ENCODE measurements around the gene CDK17. TPM values are rescaled to one million over a fixed set of nuclear protein-coding genes. Genes with fewer than 3 reads are reported as not detected.
A peak's percentile ranks its signal among the peaks of the same experiment; 100 is the strongest.

CDK17 gene
- polyA plus RNA-seq, 1 donor: 45.7 TPM

DNA sequence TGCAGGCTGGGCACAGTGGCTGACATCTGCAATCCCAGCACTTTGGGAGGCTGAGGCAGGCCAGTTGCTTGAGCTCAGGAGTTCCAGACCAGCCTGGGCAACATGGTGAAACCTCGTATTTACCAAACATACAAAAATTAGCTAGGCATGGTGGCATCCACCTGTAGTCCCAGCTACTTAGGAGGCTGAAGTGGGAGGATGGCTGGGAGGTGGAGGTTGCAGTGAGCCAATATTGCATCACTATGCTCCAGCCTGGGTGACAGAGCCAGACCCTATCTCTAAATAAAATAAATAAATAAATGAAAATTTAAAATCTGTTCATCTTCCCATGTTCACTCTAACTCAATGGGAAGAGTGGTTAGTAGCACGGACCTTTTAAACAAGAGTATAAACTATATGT is 134.8 kb downstream of the CDK17 start:
- no peak for DNase-seq

DNA sequence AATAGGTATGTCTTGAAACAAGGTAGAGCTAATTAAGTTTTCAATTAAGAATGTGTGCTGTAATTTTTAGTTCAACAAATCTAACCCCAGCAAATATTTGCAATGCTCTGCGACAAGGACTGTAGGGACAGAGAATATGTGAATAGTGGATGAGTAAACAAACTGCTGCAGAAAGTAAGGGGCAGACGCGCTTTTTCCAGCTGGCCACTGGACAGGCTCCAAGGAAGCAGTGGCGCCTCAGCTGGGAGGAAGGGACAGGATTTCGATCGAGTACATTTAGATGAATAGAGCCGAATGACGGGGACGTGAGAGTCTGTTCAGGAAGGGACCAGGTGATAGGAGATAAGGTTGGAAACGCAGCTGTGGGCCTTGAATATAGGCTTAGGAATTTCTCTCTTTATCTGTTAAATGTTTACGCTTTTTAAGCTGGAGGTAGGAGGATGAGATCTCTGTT is 136.8 kb downstream of the CDK17 start:
- no peak for DNase-seq

DNA sequence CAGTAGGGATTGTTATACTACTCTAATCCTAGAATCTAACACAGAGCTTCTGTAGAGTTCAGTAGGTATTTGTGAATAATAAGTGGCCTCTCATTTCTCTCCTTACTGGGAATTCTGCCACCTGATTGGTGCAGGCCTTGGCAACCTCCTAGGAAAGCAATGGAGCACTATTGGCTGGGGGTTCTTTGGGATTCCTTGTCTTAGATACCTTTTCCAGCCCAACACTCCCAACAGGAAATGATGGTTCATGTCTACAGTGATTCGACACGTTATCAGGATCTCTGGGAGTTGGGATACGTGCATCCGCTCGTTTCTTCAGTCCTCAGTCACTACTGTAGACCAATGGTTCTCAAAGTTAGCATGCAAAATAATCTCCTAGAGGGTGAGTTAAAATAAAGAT is 138.7 kb downstream of the CDK17 start:
- DNase-seq: no peak

DNA sequence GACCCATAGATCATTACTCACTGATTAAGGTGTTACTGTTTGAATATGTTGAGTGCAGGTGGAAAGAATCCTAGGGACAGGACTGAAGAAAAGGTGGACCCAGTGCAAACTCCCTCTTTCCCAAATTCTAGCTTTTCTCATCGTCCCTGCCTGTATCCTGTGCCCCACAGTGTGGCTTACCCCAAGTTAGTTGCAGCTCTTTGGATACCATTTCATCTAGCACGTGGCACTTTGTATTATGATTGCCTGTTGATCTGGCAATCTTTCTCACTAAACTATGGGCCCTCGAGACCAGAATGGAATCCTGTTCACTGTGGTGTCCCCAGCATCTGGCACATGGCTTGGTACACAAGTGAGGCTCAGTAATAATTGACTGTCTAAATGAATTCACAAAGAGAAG is 139.6 kb downstream of the CDK17 start:
- DNase-seq: no peak

DNA sequence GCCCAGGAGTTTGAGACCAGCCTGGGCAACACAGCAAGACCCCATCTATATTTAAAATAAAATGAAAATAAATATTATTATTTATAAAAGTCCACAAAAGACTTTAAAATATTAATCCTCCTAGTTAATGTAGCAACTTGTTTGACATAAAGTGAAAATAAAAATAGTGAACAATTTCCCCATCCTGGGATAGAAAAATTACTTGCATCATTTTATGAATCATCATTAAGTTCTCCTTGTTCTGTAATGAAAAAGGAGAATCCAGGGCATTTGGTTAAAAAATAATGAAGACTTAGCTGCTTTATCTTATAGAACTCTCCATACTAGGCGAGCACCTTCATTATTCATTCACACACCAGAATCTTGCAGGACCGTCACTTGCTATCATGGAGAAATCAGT is 140.0 kb downstream of the CDK17 start:
- no peak for DNase-seq

DNA sequence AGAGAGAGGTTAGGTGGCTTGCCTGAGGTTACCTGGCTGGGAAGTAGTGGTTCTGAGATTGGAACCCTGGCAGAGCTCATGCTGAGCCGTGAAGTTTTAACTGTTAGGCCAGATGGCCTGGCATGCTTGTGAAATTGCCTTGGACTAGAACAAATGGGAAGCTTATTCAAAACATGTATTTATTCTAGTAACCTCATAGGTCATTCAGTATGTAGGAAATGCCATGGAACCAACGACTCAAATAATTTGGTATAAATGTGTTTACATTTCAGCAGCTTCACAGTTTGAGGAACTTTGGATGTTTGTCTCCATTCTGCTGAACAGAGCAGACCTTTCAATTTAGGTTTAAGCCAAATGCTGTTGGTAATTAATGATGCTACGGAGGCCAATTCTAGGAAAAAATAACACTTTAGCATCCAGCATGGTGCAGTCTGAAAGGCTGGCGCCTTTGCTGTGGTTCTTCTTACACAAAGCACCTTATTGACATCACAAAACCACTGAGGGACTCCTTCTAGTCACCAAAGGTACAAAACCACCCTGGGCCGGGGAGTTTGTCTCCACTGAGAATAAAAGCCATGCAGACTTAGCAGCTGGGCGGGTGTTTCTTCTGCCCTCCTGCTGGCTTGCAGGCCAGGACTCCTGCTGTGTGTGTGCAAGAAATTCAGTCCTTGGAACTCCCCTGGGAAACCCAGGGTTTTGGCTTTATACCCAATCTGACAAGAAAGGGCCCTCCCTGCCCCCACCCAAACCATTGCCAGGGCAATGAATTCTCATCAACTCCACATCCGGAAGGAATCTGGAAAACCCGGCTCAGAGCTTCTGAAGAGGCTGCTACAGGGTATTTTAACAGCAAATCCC is 141.9 kb downstream of the CDK17 start:
- no peak for DNase-seq

DNA sequence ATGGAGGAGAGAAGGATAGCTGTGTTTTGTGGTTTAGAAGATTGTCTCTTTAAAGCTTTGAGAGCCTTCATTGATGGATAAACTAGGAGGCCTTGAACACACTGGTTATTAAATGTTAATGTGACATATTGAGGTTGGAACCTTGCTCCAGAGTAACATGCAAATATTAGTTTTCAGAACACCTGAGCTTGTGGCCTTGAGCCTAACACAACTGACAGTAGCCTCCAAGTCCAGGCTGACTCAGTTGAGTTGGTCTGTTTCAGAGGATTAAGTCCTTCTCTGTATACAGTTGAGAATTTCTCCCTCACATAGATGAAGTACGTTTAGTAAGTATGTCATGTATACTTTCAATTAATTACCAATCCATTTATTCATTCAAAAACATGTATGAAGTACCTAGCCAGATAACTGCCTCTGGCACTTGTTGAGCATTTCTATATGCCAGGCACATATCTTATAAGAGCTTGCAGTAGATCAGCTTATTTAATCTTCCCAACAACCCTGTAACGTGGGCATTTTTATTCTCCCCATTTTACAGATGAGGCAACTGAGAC is 142.6 kb downstream of the CDK17 start:
- no peak for DNase-seq

DNA sequence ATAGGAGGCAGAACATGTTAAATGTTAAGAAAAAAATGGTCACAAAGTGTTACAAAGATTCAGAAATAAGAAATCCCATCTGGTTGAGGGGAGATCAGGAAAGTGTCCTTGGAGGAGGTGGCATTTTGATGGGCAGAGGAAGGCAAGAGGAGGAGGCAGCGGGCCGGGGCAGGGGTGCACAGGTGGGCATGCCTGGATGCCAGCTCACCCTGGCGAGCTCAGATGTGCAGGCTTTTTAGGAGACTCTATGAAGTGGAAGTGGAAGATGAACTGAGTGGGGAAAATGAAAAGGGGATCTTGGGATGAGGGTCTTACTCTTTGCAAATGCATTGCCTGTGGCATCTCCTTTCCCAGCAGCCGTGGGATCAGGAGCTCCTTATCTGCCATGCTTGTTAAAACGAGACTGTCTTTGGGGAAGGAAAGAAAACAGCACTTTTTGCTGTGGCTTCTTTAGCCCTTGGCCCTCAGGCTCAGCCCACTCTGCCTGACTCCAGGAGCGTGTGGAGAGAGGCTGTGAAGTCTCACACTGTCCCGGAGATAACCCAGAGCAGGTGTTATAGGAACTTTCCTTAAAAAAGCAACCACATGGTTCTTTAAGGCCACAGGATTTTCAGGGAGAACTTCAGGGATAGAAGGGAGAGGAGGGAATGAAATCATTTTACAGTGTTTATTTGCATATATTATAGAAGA is 143.4 kb downstream of the CDK17 start:
- DNase-seq: no peak

DNA sequence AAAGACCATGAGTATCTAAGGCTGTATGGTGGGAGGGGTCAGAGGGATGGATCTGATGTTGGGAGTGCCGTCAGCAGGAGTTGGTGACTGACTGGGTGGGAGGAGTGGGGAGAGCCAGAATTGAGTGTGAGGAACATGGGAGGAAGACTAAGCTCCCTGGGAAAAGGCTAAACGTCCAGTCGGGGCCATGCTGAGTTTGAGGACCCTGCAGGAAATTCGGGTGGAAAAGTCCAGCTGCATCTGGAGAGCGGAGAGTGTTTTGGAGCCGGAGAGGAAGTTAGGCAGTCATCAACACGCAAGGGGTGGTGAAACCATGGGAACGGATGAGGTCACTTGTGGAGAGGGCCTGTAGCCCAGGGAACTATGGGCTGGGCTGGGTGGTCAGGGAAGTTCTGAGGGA is 145.2 kb downstream of the CDK17 start:
- DNase-seq: no peak

DNA sequence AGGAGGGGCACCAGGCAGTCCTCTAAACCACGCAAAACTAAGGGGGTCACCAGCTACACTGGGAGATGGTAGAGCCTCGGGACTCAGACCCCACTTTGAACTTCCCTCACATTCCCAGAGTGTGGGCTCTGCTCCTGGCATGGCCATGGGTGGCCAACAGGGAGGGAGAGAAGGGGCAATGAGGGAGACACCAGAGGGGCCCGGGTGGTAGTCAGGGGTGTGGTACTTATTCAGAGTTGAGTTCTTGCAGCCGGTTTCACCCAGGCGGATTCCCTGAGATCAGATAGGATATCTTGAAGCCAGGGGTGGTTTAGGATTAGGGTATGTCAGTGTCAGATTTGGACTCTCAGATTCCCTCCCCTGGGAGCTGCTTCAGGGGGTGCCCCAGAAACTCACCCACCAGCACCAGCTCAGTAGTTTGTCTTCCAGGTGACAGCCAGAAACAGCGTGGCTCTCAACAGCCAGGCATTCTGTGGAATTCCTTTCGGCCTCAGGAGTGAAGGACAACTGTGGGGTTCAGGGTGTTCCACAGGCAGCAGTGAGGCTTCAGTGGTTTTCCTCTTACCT is 150.0 kb downstream of the CDK17 start:
- DNase-seq: no peak

DNA sequence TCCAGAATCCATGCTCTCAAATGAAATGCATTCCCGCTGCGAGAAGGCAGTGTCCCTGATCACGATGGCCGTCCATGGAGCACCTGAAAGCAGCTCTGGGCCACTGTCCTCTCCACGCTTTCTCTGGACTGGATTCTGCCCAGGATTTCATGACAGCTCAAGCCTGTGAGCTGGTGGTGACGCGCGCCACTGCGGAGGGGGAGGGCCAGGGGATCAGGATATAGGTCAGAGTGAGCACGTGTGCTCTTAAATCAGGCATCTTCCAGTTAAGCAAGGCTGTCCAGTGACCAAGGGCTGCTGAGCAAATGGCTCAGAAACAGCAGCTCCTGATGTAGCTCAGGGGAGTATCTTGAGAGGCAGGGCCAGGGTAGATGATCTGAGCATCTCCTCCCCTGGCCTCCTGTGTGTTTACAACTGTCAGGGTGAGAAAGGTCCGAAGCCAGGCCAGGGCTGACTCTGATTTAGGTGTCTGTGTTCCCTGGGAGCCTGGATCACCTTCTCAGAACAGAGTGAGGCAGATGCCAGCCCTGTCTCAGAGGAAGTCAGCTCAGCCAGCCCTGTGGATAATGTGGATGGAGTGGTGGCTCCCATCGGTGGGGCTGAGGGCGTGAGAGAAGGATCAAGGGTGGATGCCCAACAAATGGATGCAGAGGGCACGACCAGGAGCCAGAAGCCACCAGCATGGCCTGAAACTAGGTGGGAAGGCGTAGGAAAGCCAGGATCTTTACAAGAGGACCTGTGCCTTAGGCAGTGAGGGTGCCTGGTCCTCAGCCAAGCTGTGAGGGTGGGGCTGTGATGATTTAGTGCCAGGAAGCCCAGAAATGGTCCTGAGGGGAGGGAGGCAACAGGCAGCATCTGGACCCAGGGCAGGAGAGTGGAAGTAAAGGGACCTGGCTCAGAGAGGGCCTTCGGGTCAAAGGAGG is 150.8 kb downstream of the CDK17 start:
- DNase-seq: peak; percentile 62

DNA sequence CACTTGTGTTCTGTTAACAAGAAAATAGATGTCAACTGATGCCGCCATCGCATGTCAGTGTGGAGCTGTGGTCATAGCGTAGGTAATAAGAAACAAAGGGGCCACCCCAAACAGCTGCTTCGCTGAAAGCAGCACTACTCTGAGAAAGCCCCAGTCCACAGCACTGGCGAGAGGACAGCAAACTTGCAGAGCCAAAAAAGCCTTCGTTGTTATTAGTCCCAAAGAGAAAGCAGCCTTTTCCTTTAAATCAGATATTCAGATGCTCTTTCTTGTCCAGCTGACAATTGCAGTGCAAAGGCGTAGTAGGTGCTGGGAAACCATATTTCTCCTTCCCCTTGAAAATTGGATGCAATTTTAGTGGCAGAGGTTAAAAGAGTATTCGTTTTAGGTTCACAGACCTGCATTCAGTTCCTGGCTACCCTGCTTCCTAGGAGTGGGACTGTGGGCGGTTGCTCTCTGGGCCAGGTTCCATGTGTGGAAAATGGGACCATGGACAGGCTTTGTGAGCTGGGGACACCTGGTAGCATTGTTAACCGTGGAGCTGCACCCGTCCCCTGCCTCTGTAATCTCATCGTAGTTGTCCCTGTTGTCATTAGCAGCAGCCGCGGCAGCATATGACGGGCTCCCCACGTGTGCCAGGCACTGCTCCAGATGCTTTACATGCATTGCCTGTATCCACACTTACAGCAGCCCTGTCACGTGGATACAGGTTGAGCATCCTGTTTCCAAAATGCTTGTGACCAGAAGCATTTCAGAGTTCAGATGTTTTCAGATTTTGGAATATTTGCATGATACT is 151.9 kb downstream of the CDK17 start:
- no peak for DNase-seq

DNA sequence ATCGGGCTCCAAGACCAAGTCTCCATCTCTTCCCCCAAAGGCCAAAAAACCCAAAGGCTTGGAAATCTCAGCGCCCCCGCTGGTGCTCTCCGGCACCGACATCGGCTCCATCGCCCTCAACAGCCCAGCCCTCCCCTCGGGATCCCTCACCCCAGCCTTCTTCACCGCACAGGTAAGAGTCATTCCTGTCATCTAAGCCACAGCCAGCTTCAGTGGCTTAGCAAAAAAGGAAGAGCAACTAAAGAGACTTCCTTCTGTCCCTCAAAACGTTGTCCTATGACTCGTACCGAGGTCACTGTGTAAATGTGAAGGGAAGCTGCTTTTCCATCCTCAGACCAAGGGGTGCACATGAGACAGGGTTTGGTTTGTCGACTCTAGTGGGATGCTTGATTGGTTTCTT is 152.7 kb downstream of the CDK17 start:
- no peak for DNase-seq

DNA sequence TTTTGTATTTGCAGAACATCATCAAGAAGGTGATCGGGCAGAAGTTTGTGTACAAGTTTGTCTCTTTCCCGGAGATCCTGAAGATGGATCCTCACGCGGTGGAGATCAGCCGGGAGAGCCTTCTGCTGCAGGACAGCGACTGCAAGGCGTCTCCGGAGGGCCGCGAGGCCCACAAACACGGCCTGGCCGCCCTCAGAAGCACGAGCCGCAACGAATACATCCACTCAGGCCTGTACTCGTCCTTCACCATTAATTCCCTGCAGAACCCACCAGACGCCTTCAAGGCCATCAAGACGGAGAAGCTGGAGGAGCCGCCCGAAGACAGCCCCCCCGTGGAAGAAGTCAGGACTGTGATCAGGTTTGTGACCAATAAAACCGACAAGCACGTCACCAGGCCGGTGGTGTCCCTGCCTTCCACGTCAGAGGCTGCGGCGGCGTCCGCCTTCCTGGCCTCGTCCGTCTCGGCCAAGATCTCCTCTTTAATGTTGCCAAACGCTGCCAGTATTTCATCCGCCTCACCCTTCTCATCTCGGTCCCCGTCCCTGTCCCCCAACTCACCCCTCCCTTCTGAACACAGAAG is 153.2 kb downstream of the CDK17 start:
- DNase-seq: no peak

DNA sequence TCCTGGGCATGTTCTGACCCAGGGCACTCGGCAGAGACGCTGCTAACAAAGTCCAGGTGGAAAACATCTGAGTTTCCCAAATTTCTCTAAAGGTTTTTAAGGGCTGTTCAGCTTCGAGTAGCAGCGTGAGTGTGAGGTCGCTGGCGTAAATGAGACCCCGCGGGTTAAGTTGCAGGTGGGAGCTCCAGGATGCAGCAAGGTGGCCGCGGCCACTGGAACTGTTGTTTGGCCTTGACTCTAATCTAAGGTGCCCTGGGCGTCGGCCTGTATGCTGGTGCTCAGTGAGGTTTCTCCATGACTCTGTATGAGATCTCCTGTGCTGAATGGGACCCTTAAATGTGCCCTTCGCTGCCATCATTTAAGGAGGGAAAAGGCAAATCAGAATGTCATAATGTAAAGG is 155.4 kb downstream of the CDK17 start:
- no peak for DNase-seq

DNA sequence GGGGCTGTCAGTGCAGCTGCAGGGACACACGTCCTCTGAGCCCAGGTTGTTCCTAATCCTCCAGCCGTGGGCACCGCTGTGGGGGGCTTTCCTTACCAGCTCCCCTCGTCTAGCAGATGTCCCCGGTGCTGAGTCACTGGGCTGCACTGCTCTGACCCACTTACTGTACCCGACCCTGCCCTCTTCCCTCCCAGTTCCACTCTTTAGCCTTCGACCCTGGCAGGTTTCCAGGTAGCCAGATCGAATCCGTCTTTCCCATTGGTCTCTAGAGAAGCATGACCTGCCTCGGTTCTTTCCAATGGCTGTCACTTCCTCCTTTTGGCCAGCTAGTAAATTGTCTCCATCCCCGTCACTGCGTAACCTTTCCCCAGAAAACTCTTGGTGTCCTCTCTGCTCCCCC is 157.6 kb downstream of the CDK17 start:
- DNase-seq: no peak

DNA sequence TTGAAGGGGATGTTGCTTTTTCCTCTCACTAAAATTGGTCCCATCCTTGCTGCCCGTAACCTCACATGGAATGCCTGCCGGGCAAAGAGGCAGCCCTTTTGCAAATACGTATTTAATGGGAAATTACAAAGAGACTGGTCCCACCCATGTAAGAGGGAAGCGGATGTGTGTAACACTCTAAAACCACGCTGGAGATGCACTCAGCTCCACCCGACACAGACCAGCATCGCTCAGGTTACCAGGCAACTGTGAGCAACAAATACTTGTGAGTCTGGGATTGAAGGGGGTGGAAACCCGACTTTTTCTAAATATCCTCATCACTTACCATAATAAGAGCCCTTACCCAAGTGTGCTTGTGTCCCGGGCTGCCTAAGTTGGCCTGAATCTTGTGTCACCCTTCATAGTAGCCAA is 158.4 kb downstream of the CDK17 start:
- no peak for DNase-seq

DNA sequence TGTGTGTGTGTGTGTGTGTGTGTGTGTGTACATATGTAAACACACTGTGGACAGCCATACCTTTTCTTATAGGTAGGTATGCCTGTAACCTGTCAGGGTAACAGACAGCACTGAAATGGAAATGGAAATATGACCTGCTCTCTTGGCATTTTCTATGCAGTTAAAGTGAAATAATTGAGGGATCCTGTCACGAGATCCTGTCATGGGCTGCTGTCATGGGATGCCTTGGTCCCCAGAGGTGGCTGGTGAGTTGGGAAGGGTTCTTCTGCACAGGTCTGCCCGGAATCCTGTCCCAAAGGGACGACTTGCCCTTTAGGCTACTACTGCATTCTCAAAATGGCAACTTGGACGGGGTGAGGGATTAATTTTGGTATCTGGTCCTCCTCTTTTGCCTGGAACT is 158.8 kb downstream of the CDK17 start:
- no peak for DNase-seq

DNA sequence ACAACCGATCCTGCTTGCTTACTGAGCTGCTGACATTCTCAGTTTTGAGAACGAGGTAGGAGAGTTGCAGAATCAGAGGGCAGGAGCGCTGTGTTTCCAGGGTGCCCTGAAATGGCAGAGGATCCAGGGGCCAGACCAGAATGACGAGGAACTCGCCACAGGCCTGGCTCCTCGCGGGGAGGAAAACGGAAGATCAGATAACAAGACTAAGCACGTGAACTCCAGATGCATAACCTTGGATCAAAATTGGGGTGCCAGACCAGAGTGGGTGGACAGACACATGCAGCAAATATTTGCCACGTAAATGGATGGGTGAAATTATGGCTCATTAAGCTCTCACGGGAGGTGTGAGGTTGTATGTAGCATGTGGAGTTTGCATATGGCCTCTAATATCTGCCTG is 159.6 kb downstream of the CDK17 start:
- no peak for DNase-seq
